GM19395 (cell line): ENCODE results near the gene DTWD2.
"Not testable (repeated sequence)": the region's sequence is repeated elsewhere in the genome, so short reads cannot be mapped to it uniquely, and the experiment has no call there.

Source experiments
- ATAC-seq: cut with Tn5 transposase; IDR thresholded peaks from one replicate; pipeline ENCODE4 v1.9.1; 2021; ENCODE audit warnings: mild to moderate bottlenecking, moderate library complexity; ENCODE audit not compliant: unreplicated experiment

DTWD2 gene

DNA sequence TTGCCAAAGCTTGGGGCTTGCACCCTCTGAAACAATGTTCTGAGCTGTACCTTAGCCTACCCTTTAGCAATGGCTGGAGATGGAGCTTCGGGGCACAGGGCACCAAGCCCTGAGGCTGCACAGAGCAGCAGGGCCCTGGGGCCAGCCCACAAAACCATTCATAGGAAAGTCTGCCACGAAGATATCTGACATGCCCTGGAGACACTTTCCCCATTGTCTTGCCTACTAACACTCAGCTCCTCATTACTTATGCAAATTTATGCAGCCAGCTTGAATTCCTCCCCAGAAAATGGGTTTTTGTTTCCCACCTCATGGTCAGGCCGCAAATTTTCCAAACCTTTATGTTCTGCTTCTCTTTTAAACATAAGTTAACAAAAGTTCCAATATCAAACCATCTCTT is 105.7 kb downstream of the DTWD2 start:
- ATAC-seq = no peak

DNA sequence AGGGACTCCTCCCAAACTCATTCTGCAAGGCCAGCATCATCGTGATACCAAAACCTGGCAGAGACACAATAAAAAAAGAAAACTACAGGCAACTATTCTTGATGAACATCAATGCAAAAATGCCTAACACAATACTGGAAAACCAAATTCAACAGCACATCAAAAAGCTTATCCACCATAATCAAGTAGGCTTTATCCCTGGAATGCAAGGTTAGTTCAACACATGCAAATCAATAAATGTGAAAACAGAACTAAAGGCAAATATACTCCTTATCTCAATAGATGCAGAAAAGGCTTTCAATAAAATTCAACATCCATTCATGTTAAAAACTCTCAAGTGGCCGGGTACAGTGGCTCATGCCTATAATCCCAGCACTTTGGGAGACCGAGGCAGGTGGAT is 111.5 kb downstream of the DTWD2 start:
- ATAC-seq = not testable (repeated sequence)

DNA sequence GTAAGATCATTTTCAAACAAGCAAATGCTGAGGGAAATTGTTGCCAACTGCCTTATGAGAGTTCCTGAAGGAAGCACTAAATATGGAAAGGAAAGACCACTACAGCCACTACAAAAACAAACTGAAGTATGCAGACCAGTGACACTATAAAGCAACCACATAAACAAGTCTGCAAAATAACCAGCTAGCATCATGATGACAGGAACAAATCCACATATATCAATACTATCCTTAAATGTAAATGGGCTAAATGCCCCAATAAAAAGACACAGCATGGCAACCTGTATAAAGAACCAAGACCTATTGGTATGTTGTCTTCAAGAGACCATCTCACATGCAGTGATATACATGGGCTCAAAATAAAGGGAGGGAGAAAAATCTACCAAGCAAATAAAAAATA is 113.2 kb downstream of the DTWD2 start:
- no peak for ATAC-seq

DNA sequence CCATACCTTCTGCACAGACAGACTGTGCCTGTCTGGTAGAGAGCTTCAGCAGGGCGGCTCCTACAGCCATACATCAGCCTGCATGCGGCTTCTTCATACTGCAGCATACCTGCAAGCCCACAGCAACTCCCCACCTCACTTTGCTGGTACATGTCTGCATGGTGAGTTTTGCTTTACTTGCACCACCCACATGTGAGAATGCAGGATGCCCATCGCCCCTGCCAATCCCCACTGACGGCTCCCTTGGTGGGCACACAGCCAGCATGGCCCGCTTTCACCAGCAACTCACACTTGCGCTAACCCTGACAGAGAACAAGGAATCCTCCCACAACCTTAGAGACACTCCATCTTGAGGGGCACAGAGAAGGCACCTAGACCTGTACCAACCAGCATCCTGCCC is 114.9 kb downstream of the DTWD2 start:
- ATAC-seq = no peak

DNA sequence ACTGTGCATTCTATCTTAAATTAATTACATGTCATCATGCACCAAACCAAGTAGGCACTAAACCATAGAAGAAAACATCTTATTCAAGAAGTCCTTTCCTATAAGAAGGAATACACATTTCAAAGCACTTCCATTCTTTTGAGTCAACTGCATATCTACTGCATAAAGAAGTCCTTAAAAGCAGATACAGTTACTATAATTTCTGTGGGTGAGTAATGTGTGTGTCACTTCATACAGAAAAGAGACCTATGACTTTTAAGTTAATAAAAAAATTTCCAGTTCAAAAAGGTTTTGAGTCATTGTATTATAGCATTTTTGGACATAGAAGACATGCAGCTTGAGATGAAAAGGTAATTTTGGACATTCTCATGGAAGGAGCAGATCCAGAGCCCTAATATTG is 125.0 kb downstream of the DTWD2 start:
- ATAC-seq = no peak

DNA sequence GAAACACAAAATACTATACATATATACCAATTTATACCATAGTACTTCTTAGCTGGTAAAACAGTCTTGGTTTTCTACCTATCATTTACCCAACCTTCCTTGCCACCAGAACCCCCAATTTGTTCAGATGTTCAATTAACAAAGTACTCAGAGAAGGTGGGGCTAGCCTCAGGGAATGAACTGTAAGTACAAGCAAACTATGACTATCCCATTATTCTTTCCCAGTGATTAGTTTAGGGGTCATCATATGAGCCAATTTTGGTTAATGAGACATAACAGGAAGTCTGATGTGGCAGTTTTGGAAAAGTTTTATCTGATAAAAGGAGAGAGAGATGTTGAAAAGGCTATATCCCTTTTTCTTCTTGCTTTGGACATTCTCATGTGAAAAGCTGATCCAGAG is 125.8 kb downstream of the DTWD2 start:
- ATAC-seq = no peak

DNA sequence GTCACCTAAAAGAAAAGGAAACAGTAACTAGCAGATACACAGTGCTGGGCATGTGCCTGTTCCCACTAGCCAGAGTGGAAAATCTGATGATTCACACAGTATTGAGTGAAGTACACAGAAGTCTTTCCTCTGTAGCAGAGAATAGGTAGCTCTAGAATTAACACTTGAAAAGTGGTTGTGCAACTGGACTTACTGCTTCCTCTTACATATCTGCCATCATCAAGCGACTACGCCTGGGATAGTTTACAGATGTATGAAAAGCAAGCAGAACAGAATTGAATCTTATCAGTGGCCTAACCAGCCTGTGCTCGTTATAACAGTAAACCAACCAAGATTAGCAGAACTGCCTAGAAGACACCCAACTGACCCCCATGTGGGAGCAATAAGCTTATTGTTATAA is 130.6 kb downstream of the DTWD2 start:
- no peak for ATAC-seq

DNA sequence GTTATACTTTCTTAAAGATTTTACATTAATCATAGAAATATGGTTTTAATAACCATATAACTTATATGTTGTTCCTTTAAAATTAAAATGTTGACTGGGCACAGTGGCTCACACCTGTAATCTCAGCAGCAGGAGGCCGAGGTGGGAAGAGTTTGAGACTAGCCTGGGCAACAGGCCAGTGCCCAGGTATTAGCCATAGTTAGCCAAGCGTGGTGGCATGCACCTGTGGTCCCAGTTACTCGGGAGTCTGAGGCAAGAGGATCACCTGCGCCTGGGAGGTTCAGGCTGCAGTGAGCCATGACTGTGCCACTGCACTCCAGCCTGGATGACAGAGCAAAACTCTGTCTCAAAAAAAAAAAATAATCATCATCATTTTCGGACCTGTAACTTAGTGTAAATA is 133.5 kb downstream of the DTWD2 start:
- ATAC-seq = no peak

DNA sequence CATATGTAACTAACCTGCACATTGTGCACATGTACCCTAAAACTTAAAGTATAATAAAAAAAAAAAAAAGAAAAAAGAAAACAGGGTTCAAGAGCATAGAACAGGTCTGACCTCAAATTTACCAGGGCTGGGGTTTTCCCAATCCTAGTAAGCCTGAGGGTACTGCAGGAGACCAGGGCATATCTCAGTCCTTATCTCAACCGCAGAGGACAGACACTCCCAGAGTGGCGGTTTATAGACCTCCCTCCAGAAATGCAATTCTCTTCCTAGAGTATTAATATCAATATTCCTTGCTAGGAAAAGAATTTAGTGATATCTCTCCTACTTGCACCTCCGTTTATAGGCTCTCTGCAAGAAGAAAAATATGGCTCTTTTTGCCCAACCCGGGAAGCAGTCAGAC is 136.6 kb downstream of the DTWD2 start:
- ATAC-seq = not testable (repeated sequence)

DNA sequence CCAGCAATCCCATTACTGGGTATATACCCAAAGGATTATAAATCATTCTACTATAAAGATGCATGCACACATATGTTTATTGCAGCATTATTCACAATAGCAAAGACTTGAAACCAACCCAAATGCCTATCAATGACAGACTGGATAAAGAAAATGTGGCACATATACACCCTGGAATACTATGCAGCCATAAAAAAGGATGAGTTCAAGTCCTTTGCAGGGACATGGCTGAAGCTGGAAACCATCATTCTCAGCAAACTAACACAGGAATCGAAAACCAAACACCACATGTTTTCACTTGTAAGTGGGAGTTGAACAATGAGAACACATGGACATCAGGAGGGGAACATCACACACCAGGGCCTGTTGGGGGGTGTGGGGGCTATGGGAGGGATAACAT is 138.8 kb downstream of the DTWD2 start:
- not testable (repeated sequence) for ATAC-seq

DNA sequence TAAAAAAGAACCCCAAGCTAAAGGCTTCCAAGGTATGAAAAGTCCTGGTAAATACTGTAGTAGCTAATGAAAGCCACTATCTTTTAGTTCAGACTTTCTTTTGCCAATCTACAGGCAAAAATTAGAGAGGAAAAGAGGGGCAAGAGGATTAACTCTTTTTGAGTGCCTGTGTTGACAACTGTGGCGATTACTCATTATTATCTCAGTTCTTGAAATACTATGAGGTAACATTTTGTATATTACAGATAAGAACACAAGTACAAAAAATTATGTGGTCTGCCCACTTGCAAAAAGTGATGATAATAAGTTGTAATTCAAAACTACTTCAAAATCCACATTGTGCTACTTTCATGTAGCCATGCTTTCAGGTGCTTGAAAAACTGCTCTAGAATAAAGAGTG is 144.0 kb downstream of the DTWD2 start:
- no peak for ATAC-seq

DNA sequence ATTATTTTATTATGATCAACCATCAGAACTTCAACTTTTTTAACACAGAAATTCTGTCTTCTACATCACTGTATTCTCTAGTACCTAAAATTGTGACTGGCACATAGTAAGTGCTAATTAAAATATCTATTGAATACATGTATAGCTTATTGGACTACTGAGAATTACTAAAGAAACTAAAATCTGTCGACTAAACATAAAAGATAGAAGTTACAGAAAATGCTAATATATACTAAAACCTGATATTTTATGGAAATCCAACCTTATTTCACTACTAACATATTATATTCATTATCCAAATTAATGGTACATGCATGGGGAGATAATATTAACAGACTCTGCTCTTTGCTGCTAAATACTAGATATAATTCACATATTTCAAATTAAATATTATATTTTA is 153.6 kb downstream of the DTWD2 start:
- no peak for ATAC-seq

DNA sequence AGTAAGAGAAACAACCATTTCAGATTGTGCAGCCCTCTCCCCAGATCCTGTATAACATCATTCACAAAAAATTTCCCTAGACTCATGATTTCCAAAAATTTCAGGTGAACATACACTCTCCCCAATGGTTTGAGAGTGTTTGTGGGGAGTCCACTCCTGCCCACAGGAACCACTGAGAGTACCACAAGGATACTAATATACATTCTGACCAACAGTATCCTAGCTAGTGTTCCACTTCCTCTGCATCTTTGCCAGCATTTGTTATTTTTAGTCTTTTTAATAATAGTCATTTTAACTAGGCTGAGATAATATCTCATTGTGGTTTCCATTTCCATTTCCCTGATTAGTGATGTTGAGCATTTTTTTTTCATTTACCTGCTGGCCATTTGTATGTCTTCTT is 155.4 kb downstream of the DTWD2 start:
- no peak for ATAC-seq

DNA sequence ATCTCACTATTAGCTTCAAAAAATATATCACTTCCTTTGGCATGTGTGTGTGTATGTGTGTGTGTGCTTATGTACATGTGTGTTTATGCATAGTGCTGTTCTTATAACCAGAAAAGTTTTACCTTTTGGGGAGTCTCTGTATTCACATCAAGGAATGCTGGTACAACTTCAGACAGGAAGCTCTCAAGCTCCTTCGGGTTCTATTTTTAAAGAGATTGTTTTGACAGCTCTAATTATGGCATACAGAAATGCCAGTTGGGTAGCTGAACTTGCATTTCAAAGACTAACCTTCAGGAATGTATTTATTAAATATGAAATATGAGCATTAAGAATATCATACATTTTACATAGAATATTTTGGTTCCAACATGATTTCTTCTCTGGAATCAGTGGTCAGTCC is 163.1 kb downstream of the DTWD2 start:
- ATAC-seq = no peak

DNA sequence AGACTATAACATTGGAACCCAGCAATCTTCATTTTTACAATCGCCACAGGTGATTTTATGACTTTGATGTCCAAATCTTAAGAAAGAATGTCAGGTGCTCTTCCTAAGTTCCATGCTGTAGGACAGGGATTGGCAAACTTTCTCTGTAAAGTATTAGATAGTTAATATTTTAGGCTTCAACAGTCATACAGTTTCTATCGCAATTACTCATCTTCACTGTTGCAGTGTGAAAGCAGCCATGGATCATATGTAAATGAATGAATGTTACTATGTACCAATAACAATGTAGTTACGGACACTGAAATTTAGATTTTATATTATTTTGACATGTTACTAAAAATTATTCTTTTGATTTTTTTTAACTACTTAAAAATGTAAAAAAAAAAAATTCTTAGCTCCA is 169.7 kb downstream of the DTWD2 start:
- no peak for ATAC-seq

DNA sequence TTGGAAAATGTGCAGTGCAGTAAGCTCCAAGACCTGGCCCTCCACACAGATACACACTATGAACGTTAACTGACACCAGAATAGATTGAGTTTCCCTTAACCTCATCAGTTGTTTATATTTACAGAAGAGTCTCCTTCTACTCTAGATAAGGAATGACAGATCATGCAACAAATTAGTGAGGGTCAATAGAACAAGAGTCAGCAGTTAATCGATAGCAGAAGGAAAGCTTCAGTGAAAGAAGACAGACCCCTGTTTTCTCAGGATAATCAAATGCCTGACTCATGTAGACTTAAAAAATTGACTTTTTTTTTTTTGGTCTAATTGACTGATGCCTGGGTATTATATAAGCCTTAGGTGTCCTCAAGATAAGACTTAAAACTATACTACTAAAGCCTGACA is 179.9 kb downstream of the DTWD2 start:
- no peak for ATAC-seq

DNA sequence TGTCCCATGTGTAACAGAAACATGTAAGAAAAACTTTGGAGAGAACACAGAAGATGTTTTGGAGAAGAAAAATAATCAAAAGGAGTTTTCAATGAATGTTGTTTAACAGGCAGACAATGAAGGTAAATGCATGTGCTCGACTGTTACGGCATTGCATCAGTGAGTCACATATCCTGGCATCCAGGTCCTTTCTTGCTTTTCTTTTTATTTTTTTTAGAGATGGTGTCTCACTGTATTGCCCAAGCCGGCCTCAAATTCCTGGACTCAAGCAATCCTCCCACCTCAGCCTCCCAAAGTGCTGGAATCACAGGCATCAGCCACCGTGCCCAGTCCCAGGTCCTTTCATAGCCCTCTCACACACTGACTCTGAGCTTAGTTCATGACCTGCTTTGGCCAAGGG is 181.8 kb downstream of the DTWD2 start:
- ATAC-seq = no peak

DNA sequence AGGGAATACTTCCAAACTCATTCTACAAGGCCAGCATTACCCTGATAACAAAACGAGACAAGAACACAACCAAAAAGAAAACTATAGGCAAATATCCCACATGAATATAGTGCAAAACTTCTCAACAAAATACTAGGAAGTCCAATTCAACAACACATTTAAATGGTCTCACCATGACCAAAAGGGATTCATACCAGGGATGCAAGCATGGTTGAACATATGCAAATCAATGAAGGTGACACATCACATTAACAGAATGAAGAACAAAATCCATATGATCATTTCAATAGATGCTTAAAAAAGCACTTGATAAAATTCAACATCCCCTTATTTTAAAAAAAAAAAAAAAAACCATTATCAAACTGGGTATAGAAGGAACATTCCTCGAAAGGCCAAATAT is 186.0 kb downstream of the DTWD2 start:
- ATAC-seq = no peak

DNA sequence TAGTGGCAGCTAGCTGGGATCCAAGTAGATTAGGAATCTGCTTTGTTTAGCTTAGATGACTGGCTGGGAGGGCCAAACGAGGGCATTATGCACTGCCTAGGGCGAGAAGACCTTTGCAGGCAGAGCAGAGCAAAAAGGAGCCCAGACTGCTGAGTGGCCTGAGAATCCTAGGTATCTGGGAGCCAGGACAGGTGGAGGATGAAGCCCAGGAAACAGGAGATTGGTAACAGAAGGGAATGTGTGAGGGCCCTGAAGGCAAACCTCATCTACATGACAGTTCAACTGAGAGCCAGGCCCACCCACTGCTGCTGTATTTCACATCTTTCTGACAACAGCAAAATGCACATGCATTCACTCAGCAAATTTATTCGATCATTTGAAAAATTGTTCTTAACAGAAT is 192.3 kb downstream of the DTWD2 start:
- no peak for ATAC-seq

DNA sequence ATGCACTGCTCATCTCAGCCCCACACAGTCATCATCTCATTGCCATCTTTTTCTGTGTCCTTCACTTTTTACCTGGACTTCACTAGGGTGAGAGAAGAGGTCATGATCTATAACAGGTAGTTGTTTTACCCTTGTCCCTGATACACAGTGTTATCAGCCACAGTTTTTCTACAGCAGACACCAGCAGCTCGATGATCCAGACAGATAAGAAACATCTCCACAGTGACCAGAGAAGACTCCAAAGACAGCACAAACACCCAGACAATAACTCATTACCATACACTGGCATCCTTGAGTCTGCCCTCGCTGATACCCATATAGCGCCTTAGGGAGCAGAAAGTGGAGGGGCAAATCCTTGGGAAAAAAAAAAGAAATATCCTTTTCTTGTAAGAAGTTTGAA is 194.1 kb downstream of the DTWD2 start:
- no peak for ATAC-seq

DNA sequence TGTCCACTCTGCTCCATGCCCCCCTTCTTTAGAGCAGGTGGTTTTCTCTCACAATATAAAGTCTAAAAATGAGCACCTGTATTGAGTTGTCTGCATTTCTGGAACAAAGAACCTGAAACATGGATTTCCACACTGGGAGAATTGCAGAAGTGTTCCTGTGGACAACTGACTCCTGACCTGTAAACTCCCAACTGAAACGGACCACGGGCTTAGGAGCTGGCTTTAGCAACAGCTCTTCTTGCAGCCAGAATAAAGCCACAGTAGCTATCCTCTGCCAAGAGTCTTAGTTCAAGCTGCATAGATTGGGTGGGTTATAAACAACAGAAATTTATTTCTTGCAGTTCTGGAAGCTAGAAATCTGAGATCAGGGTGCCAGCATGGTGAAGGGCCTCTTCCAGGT is 194.7 kb downstream of the DTWD2 start:
- no peak for ATAC-seq

DNA sequence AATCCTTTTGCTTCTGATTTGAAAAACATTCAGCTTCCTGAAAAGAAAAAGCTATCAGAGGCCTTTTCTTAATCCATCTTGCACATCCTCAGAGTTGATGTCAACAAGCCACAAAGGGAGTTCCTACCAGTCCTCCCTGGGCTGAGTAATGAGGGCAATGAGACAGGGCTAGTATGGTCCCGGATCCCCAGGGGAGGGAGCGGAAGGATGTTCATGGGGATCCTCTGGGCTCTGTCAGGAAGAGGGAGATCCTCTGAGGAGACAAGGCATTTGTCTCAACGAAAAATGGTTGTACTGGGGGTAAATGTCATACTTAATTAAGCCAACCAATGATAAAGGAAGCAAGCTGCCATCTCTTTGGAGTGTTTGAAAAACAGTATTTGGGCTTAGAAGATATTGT is 195.3 kb downstream of the DTWD2 start:
- no peak for ATAC-seq

DNA sequence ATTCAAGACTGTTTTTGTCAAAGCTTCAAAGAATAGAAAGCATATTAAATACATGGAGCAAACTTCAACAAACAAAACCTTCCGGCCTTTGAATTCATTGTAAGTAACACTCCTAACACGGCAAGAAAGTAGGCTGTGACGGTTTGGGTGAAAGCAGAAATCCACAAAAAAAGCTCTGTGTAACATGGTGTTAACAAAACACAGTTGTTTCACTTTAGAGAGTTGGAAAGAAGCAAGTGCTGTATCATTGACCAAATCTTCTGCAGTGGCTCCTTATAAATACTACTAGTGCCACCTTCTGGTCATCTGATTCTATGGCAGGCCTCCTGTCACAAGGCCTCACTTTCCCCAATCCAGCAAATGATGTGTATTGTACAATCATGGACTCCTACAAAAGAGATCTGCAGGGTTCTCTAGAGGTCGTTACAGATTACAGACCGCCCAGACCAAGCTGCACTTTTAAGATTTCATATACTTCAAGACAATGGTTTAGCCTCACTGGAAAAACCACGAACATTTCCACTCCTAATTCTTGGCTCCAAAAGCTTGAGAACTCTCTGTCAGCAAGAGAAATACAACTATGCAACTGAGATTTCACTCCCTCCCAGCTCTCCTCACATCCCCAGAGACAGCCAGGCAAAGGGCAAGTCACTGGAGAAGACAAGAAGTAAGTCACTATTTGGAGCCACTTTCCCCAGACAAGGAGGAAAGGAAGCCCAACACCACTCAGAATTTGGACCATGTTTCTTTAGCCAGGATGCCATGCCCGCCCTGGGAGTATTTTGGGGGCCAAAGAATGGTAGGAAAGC is 196.2 kb downstream of the DTWD2 start:
- ATAC-seq = peak; percentile 94
